HG03139 (cell line): ENCODE measurements around the gene TGIF2.
"Not testable (repeated sequence)": the region's sequence is repeated elsewhere in the genome, so short reads cannot be mapped to it uniquely, and the experiment has no call there.

Experiments
- ATAC-seq: cut with Tn5 transposase; IDR thresholded peaks from one replicate; pipeline ENCODE4 v1.9.1; 2021; ENCODE audit not compliant: unreplicated experiment

Gene TGIF2

DNA sequence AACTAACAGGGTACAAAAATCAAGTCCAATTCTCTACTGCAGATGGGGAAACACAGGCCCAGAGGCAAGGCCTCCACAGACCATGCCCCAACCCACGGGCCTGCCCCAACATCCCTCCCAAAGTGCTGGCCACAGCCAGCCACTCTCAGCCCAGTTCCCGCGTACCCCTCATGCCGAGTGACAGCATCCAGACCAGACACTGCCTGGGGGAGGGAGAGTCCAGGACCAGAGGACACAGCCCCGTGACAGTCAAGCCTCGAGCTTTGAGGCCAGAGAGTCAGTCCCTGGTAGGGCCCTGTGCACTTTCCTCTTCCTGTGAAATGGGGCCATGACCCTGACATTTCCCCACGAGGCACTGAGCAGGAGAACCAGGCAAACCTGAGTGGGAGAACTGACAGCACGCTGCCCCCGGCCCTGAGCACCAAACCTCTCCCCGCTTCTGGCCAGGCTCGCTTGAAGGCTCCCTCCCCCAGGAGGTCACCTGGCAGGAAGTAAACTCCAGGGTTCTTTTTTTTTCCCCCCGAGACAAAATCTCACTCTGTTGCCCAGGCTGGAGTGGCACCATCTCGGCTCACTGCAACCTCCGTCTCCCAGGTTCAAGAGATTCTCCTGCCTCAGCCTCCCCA is 27.2 kb upstream of the TGIF2 start:
- no peak for ATAC-seq

DNA sequence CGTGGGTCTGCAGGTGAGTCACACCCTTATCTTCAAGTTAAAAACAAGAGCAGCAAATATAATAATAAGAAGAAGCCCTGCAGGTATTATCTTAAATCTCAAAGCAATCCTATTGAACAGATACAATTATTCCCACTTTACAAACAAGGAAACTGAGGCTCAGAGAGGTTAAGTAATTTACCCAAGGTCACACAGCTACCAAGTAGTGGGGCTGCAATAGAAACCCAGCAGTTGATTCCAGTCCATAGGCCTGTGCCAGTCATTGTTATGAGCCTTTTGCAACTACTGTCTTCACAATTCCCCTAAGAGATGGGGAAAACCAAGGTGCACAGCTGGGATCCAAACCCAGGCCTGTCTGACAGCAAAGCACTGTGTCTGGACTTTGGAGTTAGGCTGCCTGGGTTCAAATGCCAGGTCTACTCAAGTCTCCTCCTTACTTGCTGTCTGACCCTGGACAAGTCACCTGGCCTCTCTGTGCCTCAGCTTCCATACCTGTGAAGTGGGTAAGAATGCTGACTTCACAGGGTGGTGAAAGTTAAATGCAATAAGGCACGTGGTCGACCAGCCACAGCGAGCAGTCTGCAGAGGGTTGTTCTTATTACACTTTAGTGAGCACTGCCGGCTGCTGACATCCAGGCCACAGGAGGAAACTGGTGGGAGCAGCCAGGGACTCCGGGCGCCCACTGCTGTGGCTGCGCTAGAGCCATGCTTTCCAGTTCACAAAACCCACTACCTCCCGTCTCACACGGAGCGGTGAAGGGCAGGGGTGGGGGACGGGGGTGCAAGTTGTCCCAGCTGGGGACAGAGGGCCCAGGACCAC is 26.0 kb upstream of the TGIF2 start:
- ATAC-seq = no peak

DNA sequence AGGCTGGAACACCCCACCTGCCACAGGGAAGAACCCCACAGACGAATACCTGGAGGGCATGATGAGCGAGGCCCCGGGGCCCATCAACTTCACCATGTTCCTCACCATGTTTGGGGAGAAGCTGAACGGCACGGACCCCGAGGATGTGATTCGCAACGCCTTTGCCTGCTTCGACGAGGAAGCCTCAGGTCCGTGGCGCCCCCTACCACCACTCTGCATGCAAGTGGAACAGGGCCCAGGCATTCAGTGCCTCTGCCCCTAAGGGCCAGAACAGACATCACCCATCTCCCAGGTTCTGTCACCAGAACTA is 25.4 kb upstream of the TGIF2 start:
- ATAC-seq = no peak

DNA sequence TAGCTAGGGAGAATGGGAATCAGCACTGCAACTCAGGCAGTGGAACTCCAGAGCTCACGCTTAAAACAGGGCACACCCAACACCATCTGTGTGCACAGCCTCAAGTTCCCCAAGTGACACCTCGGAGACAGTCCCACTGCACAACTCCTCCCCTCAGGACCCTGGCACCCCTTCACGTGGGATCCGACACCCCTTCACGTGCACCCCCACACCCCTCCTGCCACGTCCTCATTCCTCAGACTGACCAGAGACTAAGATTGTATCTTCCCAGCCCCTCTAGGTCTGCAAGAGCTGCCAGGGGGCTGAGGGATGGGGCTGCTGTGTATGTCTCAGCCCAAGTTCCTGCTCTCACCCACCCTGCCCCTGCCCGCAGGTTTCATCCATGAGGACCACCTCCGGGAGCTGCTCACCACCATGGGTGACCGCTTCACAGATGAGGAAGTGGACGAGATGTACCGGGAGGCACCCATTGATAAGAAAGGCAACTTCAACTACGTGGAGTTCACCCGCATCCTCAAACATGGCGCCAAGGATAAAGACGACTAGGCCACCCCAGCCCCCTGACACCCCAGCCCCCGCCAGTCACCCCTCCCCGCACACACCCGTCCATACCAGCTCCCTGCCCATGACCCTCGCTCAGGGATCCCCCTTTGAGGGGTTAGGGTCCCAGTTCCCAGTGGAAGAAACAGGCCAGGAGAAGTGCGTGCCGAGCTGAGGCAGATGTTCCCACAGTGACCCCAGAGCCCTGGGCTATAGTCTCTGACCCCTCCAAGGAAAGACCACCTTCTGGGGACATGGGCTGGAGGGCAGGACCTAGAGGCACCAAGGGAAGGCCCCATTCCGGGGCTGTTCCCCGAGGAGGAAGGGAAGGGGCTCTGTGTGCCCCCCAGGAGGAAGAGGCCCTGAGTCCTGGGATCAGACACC is 24.4 kb upstream of the TGIF2 start:
- ATAC-seq = no peak

DNA sequence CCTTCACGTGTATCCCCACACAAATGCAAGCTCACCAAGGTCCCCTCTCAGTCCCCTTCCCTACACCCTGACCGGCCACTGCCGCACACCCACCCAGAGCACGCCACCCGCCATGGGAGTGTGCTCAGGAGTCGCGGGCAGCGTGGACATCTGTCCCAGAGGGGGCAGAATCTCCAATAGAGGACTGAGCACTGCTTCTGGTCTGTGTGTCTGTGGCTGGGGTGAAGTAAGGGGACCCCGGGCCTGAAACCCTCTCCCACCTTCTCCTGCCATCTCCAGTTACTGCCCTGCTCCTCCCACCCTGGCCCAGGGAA is 23.8 kb upstream of the TGIF2 start:
- no peak for ATAC-seq

DNA sequence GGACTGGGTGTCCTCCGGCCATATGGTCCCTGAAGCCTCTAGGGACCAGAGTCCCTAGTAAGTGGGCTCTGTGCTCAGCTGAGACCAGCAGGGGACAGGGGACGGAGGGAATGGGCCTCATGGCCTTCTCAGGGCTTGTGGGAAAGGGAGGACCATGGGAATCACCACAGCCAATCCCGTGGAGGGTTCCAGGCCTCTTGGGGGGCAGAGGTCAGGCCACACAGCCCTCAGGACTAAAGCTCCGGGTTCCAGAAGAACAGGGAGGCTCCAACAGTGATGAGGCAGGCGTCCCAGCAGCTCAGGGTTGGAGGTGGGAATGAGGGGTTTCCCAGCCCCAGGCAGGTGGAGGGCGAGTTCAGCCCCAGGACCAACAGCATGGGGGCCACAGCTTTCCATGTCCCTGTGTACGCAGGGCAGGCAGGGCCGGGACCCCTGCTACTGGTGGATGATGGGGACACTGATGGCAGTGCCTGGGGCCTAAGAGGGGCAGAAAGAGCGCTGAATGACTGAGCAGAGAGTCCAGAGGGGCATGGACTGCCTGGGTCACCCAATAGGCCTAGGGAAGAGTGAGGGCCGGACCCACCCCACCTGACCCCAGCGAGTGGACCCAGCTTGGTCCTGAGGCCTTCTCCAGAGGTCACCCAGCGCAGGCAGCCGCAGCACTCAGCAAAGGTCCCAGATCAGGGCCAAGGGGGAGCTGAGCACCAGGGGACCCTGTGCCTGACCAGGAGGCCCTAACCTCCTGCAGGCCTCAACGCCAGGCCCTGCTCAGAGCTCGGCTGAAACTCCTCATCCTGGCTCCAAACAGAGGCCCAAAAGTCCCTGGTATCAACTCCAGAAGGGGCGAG is 23.2 kb upstream of the TGIF2 start:
- ATAC-seq = no peak

DNA sequence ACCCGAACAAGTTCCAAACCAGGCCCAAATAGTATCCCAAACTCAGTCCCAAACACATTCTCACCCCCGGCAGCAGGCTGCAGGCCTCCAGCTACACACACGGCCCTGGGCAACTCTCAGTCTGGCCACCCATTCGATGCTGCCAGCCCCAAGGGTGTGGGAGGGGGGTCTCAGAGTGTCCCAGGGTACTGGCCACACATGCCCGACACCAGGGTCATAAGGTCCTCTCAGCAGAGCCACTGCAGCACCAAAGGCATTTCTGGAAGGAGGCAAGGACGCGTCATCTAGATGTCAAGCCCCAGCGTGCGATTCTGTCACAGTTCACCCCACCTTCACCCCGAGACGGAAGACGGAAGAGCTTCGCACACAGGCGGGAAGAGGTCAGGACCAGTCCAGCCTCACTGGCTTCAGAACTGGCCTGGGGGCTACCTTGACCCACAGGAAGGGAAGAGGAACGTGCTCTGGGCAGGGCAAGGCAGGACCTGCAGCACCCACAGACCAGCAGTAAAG is 22.6 kb upstream of the TGIF2 start:
- no peak for ATAC-seq

DNA sequence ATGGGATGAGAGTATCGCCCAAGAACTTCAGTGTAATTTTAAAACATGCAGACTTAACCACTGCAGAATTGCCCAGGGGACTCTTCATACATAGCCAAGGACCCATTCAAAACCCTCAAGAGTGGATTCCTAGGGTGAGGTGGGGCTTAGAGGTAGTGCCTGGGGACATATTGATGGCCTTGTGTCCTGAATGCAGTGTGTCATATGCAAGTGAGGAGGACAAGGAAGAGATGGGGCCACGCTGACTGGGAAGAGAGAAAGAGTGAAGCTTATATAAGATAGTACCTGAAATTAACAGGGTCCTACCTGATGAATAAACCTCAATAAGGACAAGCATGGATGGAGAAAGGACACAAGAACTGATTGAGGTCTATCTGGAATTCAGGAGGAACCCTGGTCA is 18.1 kb upstream of the TGIF2 start:
- no peak for ATAC-seq

DNA sequence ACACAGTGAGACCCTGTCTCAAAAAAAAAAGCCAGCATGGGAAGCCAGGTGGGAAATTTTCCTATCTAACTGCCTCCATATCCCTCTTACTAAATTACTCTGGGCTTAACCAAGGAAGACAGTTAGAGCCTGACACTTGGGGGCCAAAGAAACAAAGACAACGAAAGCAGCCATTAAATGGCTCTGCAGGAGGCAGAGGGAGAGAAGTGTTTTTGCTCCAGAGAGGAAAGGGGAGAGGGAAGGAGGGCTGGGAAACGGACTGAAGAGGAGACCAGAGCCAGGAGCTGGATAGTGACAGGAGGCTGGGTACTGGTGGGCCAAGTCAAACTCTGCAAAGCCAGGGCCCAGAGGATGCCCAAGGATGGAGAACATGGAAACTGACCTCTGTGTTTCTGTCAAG is 10.7 kb upstream of the TGIF2 start:
- ATAC-seq = no peak

DNA sequence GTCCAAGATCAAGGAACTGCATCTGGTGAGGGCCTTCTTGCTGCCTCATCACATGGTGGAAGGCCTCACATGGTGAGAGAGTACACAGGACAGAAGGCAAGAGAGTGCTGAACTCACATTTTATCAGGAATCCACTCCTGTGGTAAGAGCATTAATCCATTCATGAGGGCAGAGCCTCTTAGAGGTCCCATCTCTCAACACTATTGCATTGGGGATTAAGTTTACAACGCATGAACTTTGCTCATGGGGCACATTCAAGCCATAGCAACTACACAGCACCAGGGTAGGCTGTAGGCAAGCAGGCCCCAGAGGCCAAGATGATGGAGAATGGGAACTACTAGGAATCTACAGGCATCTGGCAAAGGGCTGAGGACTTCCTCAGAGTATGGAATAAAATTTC is 10.0 kb upstream of the TGIF2 start:
- no peak for ATAC-seq

DNA sequence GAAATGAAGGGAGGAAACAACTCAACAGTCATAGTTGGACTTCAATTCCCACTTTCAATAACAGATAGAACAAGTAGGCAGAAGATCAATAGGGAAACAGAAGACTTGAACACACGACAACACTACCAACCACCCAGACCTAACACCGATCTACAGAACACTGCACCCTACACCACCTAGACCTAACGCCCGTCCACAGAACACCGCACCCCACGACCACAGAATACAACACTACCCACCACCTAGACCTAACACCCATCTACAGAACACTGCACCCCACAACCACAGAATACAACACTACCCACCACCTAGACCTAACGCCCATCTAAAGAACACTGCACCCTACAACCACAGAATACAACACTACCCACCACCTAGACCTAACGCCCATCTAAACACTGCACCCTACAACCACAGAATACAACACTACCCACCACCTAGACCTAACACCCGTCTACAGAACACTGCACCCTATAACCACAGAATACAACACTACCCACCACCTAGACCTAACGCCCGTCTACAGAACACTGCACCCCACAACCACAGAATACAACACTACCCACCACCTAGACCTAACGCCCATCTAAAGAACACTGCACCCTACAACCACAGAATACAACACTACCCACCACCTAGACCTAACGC is 9.2 kb upstream of the TGIF2 start:
- ATAC-seq = not testable (repeated sequence)

DNA sequence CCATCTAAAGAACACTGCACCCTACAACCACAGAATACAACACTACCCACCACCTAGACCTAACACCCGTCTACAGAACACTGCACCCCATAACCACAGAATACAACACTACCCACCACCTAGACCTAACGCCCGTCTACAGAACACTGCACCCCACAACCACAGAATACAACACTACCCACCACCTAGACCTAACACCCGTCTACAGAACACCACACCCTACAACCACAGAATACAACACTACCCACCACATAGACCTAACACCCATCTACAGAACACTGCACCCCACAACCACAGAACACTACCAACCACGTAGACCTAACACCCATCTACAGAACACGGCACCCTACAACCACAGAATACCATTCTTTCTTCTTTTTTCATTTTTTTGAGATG is 8.7 kb upstream of the TGIF2 start:
- not testable (repeated sequence) for ATAC-seq

DNA sequence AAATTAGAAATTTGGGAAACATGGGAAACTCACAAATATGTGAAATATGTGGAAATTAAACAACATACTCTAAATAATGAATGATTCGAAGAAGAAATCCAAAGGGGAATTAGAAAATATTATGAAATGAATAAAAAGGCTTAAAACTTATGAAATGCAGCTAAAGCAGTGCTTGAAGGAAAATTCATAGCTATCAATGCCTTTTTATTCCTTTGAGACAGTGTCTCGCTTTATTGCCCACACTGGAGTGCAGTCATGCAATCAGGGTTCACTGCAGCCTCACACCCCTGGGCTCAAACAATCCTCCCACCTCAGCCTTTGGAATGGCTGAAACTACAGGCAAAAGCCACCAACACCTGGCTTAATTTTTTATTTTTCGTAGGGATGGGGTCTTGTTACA is 7.9 kb upstream of the TGIF2 start:
- ATAC-seq = no peak

DNA sequence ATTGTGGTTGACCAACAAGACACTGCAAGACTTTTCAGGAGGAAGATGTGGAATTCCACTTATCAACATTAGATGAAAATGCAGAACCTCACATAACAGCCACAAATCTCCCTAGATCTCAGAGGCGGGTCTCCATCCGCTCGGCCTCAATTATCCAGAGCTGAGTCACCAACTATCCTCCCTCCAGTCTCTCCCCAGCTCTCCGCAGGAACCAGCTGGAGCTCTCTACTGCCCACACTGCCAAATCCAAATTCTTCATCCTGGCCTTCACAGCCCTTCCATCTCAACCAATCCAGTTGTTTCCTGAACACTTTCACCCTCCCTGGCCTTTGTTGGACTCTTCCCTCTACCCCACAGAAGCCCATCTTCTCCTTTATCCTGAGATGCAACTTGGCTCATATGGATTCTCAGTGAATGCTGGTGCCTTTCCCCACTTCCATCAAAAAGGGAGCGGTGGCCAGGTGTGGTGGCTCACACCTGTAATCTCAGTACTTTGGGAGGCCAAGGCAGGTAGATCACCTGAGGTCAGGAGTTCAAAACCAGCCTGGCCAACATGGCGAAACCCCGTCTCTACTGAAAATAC is 3.5 kb upstream of the TGIF2 start:
- ATAC-seq = no peak

DNA sequence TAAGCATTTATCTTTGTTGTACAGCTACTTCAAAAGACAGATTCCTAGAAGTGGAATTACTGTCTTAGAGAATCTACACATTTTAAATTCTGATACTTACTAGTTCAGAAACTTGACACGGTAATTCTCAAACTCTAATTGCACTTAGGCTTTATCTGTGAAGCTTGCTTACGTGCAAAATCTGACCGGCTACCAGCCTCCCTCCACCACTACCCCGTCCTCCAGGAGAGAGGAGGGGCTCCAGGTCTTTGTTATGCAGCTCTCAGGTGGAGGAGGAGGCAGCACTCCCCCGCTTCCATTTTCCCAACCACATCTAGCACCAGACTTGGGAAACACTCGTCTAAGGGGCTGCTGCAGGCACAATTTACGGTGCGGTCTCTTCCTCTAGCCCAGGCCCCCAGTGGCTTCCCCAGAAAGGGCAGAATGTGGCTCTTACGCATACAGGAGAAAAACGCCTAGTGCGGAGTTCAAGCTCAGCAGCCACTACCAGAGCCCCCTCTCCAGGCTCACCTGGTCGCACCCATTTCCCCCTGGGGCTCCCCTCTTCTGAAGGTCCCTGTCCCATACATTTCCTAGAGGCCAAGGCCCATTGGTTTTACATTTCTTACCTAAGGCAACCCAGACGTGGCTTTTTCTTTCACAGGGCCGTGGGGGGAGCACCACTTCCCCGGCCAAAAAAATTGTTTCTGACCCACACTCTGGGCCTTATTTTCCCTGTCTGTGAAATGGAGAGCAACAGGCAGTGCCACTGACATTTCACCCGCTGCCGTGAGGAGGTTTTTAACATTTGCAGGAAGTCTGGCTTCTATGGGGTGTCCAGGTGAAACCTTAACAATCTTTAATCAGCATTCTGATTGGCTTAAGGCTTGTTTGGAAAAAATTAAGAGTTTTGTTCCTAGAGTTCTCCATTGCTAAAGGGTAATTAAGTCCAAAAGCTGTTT is 1.6 kb upstream of the TGIF2 start:
- no peak for ATAC-seq

DNA sequence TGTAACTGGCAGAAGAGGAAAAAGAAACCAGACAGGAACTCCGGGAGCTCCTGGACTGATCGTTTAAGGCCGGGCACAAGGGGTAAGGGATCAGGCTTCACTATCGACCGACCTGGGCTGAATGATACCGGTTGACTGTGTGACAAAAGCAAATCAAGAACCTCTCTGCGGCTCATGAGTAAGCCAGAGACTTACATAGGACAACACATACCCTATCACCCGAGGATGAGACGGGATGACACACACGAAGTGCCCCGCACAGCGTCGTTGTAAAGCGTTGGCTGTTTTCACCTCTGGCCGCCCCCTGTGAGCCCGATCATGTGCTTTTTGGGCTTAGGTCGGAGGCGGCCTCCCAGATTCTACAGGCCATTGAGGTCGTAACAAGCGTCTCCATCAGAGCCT is 695 bp upstream of the TGIF2 start:
- no peak for ATAC-seq

DNA sequence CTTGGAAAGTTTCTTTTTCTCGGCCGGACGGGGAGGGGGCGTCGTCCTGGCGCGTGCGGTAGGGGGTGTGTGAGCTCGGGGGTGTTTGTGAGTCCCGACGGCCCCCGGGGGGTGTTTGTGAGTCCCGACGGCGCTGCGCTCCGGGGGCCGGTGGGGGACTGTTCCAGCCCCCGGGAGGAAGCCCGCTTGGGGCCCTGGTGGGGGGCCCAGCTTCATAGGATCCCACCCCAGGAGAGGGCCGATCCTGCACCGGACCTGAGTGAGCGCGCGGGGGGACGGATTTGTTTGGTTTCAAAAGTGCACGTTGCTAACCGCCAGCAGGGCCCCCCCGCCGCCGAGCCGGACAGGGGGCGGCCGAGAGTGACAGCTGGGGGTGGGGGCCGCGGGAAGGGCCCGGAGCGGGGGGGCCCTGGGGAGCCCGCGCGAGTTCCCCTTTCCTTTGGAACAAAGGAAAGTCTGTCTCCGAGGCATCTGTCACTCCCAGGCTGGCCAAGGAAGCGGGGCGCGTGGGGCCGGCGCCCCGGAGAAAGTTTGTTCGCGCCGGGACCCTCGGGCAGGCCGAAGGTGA is 485 bp downstream of the TGIF2 start:
- no peak for ATAC-seq

DNA sequence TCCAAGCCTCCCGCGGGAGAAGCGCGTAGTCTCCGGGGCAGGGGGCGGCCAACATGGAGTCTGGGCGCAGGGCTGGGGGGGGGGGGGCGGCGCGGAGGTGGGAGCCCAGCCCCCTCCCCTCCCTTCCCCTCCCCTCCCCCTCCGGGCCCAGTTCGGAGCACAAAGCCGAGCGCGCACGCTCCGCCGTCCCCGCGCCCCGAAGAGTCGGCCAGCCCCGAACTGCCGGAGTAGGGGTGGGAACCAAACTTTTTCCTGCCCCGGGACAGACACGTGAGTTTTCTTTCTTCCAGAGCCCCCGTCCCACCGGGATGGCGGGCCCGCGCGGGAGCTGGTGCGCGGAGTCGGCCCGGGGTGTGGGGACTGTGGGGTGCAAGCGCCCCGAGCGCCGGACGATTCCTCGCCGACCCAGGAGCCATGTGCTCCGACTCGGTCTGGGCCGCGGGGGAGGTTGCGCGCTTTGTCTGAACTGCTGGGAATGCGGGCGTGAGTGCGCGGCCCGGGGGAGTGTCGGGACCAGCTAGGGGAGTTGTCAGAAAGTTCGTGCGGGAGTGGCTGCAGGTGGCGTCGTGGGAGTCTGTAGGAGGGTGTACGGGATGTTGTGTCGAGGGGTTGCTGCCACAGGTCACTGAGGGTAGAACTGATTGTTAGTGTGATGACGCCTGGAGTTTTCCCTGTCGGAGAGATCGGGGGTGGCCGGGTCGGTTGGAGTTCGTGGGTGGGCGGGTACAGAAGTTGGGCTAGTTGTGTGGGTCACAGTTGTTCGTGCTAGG is 1.2 kb downstream of the TGIF2 start:
- no peak for ATAC-seq
